Measurements from ENCODE around the gene GPR176.

The GPR176 gene

DNA sequence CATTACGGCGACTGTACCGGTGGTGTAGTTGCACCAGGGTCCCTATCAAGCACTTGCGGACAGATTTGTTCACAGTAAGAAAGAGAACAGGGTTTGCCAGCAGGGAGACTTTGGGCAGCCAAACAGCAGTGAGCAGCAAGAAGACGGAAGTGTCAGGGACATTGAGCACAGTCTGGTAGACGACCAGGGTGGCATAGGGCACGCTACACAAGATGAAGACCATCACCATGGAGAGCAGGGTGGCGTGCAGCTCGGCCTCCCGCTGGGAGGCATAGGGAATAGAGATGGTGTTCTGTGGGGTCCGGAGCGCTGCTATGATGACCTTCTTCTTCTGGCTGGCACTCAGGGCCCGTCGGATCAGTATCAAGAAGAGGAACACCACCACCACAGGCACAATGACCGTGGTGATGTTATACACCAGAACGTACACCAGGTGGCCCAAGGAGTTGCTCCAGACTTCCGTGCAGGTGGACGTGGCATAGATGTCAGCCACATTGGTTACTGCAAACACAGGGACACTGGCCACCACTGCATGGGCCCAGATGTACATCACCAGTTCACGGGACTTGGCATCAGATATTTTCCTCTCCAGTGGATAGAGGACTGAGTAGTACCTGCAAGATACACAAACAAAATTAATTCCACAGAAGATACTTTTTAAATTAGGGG lies 118.3 kb downstream of the GPR176 start:
- no peak overlapping the region for H3K4me3 ChIP-seq (ENCODE audit: low read length)
- no peak overlapping the region for H3K4me2 ChIP-seq (ENCODE audit: low read length)
- no peak overlapping the region for H3K9ac ChIP-seq (ENCODE audit: low read depth, low read length)
- H3K4me1 ChIP-seq (ENCODE audit: control insufficient read depth, insufficient read depth, low read length): no peaks in the 10 kb centered on the region
- H3K9me3 ChIP-seq (replicated peaks; ENCODE audit: low read length): no peaks in the 10 kb centered on the region
- H3K27me3 ChIP-seq (ENCODE audit: control insufficient read depth, insufficient read depth, low read length): no peaks in the 10 kb centered on the region
- peaks cover 55% of the 10 kb centered on the region for H3K36me3 ChIP-seq (ENCODE audit: insufficient read depth, low read length)

DNA sequence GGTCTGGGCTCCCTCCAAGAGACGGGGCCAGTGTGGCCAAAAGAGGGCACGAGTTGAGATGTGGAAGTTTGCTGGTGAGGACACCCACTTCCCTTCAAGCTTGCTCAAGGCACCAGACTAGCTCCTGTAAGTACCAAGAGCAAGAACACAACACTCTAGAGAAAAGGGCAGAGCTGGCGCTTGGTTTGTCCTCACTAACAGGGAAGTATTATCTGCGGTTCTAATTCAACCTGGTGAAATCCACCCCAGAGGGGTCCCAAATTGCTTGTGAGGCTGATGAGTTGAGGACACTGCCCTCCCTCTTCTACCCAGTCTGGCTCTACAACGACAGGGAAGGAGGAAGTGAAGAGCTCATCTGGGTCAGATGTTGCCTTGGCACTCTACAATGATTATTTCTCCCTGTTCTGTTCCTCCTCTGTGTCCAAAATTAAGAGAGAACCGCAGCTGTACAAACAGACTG lies 120.5 kb downstream of the GPR176 start:
- Histone ChIP-seq H3K4me3 (ENCODE audit: low read length) (no peak overlapping the region), H3K9ac (ENCODE audit: low read depth, low read length) (no peak overlapping the region), H3K4me2 (ENCODE audit: low read length) (no peak overlapping the region), H3K36me3 (ENCODE audit: insufficient read depth, low read length) (peaks cover 42% of the 10 kb centered on the region), H3K9me3 (replicated peaks; ENCODE audit: low read length) (no peaks in the 10 kb centered on the region), H3K27me3 (ENCODE audit: control insufficient read depth, insufficient read depth, low read length) (no peaks in the 10 kb centered on the region), H3K4me1 (ENCODE audit: control insufficient read depth, insufficient read depth, low read length) (no peaks in the 10 kb centered on the region)

DNA sequence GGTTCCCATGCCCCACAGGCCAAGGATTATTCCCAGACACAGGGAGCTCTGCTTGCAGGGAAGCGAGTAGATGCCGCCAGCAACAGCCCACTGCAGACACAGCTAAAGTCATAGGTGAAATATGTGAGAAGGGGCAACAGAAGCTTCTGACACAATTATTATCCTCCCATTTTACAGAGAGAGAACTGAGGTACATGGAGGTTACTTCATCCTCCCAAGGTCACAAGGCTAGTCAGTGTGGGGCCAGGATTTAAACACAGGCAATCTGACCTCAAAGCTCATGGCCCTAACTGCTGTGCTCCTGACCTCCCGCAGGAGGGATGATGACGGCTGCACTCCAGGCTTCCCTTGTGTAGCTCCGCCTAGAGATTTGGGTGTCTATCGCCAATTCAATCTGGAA lies 121.7 kb downstream of the GPR176 start:
- peaks cover 39% of the 10 kb centered on the region for H3K36me3 ChIP-seq (ENCODE audit: insufficient read depth, low read length)
- H3K4me1 ChIP-seq (ENCODE audit: control insufficient read depth, insufficient read depth, low read length): peaks cover 3% of the 10 kb centered on the region
- H3K4me3 ChIP-seq (ENCODE audit: low read length): no peak overlapping the region
- H3K27me3 ChIP-seq (ENCODE audit: control insufficient read depth, insufficient read depth, low read length): no peaks in the 10 kb centered on the region
- H3K9me3 ChIP-seq (replicated peaks; ENCODE audit: low read length): no peaks in the 10 kb centered on the region
- no peak overlapping the region for H3K9ac ChIP-seq (ENCODE audit: low read depth, low read length)
- H3K4me2 ChIP-seq (ENCODE audit: low read length): no peak overlapping the region

DNA sequence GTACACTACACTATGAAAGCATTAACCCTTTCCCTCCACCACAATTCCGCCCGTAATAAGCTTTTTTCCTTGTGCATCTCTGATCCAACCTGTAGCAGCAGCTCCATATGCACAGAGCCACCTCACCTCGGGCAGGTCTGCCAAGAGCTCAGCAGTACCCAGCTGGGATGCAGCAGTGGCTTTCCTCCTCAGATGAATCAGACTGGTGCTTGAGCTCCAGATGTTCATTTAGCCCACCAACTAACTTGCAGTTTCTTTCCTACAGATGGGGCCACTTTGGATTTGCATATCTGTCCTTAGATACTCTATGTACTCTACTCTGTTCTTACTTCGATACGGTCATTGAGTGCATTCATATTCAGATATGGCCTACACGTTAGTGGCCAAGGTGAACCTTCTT lies 122.7 kb downstream of the GPR176 start:
- no peak overlapping the region for H3K4me3 ChIP-seq (ENCODE audit: low read length)
- peaks cover 38% of the 10 kb centered on the region for H3K36me3 ChIP-seq (ENCODE audit: insufficient read depth, low read length)
- H3K9ac ChIP-seq (ENCODE audit: low read depth, low read length): no peak overlapping the region
- H3K4me1 ChIP-seq (ENCODE audit: control insufficient read depth, insufficient read depth, low read length): peaks cover 10% of the 10 kb centered on the region
- H3K27me3 ChIP-seq (ENCODE audit: control insufficient read depth, insufficient read depth, low read length): no peaks in the 10 kb centered on the region
- H3K4me2 ChIP-seq (ENCODE audit: low read length): no peak overlapping the region
- H3K9me3 ChIP-seq (replicated peaks; ENCODE audit: low read length): no peaks in the 10 kb centered on the region

DNA sequence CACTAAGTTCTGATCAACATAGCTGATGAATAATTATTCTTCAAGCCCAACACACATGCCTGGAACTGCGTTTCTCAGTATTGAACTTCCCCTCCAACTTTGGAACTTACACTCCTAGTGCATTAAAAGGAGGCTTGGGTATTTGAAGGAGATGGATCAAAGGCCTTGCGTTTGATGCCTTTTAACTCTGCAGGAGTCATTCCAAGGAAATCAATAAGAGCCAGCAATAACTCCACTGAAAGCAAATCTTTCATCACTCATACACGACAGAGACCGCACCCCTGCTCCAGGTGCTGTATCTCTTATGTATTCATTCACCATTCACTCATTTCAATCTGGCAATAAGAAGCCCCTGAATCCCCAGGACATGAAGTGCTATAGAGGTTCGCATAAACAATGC lies 123.5 kb downstream of the GPR176 start:
- Histone ChIP-seq H3K9ac (ENCODE audit: low read depth, low read length) (no peak overlapping the region), H3K27me3 (ENCODE audit: control insufficient read depth, insufficient read depth, low read length) (no peaks in the 10 kb centered on the region), H3K4me1 (ENCODE audit: control insufficient read depth, insufficient read depth, low read length) (peaks cover 16% of the 10 kb centered on the region), H3K4me3 (ENCODE audit: low read length) (no peak overlapping the region), H3K36me3 (ENCODE audit: insufficient read depth, low read length) (peaks cover 33% of the 10 kb centered on the region), H3K4me2 (ENCODE audit: low read length) (no peak overlapping the region), H3K9me3 (replicated peaks; ENCODE audit: low read length) (no peaks in the 10 kb centered on the region)

DNA sequence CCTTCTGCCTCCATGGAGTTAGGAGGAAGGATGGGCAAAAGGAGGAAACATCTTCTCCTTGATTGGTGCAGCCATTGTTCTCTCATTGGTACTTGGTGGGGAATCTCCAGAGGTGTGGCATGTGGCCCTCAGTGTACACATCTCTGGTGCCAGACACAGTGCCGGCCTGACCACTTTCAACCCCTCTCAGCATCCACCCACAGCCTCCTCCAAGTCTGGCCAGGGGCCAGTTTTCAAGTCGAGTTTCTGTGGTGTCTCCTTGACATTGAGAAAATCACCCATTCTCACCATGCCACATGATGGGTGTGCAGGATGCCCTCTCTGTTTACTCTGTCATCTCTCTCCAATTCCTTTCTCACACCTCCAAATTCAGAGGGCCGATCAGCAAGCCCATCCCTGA lies 124.6 kb downstream of the GPR176 start:
- Histone ChIP-seq H3K4me3 (ENCODE audit: low read length) (no peak overlapping the region), H3K36me3 (ENCODE audit: insufficient read depth, low read length) (peaks cover 22% of the 10 kb centered on the region), H3K9me3 (replicated peaks; ENCODE audit: low read length) (no peaks in the 10 kb centered on the region), H3K27me3 (ENCODE audit: control insufficient read depth, insufficient read depth, low read length) (no peaks in the 10 kb centered on the region), H3K9ac (ENCODE audit: low read depth, low read length) (no peak overlapping the region), H3K4me1 (ENCODE audit: control insufficient read depth, insufficient read depth, low read length) (peaks cover 16% of the 10 kb centered on the region), H3K4me2 (ENCODE audit: low read length) (no peak overlapping the region)

DNA sequence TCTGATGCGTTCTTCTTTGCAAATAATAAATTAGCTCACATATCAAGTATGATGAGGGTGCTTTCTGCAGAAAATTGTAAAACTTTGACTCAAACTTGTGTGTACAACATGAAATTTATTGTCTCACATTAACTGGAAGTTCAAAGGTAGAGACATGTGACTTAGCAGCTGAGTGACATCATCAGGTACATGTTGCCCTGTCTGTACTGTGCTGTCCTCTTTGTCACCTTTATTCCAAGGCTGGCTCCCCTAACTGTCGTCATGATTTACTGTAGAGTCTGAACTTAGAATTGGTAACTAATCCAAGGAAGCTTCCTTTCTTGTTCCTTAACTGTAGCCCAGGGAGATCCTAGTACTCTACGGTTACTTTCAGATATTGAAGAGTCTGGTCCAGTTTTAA lies 125.1 kb downstream of the GPR176 start:
- no peak overlapping the region for H3K9ac ChIP-seq (ENCODE audit: low read depth, low read length)

DNA sequence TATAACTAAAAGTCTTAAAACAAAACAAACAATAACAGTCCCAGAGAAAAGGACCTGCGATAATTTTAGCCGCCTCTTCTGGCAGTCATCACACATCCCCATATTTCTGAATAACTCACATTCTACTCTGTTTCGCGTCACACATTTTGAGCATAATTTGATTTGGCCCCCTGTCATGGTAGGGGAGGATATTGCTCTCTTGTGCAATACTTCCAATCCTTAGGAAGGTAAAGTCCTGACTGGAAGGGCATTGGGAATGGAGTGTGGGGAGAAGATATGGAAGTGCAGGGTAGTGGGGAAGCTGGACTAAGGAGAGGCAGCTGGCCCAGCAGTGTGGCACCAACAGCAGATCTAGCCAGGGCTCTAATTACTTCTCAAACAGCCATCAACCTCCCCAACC lies 126.1 kb downstream of the GPR176 start:
- H3K4me2 ChIP-seq (ENCODE audit: low read length): no peak overlapping the region
- no peaks in the 10 kb centered on the region for H3K27me3 ChIP-seq (ENCODE audit: control insufficient read depth, insufficient read depth, low read length)
- H3K36me3 ChIP-seq (ENCODE audit: insufficient read depth, low read length): peaks cover 14% of the 10 kb centered on the region
- H3K9me3 ChIP-seq (replicated peaks; ENCODE audit: low read length): no peaks in the 10 kb centered on the region
- no peak overlapping the region for H3K4me3 ChIP-seq (ENCODE audit: low read length)
- no peak overlapping the region for H3K9ac ChIP-seq (ENCODE audit: low read depth, low read length)
- H3K4me1 ChIP-seq (ENCODE audit: control insufficient read depth, insufficient read depth, low read length): peaks cover 24% of the 10 kb centered on the region

More for the DNA sequence above, 125.1 kb downstream of the GPR176 start:
- no peak overlapping the region for H3K4me3 ChIP-seq (ENCODE audit: low read length)
- peaks cover 19% of the 10 kb centered on the region for H3K36me3 ChIP-seq (ENCODE audit: insufficient read depth, low read length)
- H3K27me3 ChIP-seq (ENCODE audit: control insufficient read depth, insufficient read depth, low read length): no peaks in the 10 kb centered on the region
- H3K4me1 ChIP-seq (ENCODE audit: control insufficient read depth, insufficient read depth, low read length): peaks cover 16% of the 10 kb centered on the region
- no peak overlapping the region for H3K4me2 ChIP-seq (ENCODE audit: low read length)
- H3K9me3 ChIP-seq (replicated peaks; ENCODE audit: low read length): no peaks in the 10 kb centered on the region

DNA sequence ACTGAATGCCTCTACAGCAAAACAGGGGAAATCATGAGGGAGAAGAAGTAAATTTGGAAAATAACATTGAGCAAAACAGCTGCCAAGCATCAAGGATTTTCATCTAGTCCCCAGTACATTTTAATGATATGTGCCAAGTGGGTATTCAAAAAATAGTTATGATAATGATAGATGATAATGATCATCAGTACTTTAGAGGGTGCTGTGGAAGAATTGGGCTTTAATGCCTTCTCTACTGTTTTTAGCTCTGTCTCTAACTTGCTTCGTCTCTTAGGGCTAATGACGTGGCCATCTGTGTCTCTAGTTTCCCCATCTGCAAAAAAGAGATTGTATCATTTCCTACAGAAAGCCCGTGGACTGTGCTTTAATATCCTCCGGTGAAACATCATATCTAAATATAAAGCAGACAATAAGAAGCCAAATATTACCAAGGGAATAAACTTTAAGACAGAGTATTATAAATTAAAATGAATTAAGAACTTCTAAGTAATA lies 127.2 kb downstream of the GPR176 start:
- Histone ChIP-seq H3K9me3 (replicated peaks; ENCODE audit: low read length) (no peaks in the 10 kb centered on the region), H3K9ac (ENCODE audit: low read depth, low read length) (no peak overlapping the region), H3K4me1 (ENCODE audit: control insufficient read depth, insufficient read depth, low read length) (peaks cover 34% of the 10 kb centered on the region), H3K36me3 (ENCODE audit: insufficient read depth, low read length) (peaks cover 5% of the 10 kb centered on the region), H3K4me3 (ENCODE audit: low read length) (no peak overlapping the region), H3K4me2 (ENCODE audit: low read length) (peak overlapping the region; percentile 31), H3K27me3 (ENCODE audit: control insufficient read depth, insufficient read depth, low read length) (no peaks in the 10 kb centered on the region)

DNA sequence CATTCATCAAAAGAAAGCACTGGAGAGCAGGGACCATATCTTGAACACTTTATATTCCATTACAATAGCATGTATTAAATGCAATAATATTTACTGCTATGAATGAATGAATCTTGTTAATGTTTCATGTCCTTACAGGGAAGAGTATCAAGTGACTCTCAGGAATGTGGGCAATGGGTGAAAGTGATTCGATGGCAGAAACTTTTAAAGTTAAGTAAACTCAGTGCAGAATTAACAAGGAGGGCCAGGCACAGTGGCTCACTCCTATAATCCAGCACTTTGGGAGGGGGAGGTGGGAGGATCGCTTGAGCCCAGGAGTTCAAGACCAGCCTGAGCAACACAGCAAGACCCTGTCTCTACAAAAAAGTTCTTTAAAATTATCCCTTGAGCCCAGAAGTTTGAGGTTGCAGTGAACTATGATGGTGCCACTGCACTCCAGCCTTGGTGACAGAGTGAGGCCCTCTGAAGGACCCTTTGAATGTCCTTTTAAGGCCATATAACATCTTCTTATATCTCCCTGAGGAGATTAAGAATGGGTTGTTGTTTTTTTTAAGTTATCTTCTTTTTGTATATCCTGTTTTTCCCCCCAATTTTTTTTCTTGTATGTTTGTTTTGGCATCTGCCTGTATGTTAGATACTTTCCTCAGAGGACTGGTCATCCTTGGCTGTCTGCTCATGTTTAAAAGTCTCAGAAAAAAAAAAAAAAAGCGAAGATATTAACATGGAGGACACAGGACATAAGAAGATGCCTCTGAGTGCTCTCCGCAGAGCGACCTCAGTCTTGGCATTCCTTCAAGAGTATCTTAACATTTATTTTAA lies 127.8 kb downstream of the GPR176 start:
- Histone ChIP-seq H3K36me3 (ENCODE audit: insufficient read depth, low read length) (peaks cover under 1% of the 10 kb centered on the region), H3K4me1 (ENCODE audit: control insufficient read depth, insufficient read depth, low read length) (peaks cover 41% of the 10 kb centered on the region), H3K4me2 (ENCODE audit: low read length) (peak overlapping the region; percentile 31), H3K9me3 (replicated peaks; ENCODE audit: low read length) (no peaks in the 10 kb centered on the region), H3K27me3 (ENCODE audit: control insufficient read depth, insufficient read depth, low read length) (no peaks in the 10 kb centered on the region), H3K4me3 (ENCODE audit: low read length) (no peak overlapping the region), H3K9ac (ENCODE audit: low read depth, low read length) (no peak overlapping the region)

DNA sequence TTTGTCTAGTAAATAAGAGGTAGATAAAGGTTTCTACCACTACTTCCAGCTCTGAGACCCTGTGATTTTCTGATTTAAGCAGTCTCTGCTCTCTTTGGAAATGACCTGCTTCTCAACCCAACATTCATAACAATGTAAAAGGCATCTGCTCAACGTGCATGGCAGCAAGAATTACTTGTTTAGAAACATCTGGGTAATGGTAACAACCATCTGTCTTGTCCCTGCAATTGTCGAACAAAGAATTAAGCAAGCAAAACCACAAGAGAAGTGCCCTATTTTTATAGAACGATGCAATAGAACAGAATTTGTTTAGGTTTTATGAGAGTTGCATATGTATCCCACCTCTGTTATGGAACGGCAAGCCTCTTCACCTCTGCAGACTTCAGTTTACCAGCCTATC lies 130.3 kb downstream of the GPR176 start:
- Histone ChIP-seq H3K27me3 (ENCODE audit: control insufficient read depth, insufficient read depth, low read length) (no peaks in the 10 kb centered on the region), H3K4me3 (ENCODE audit: low read length) (no peak overlapping the region), H3K36me3 (ENCODE audit: insufficient read depth, low read length) (no peaks in the 10 kb centered on the region), H3K9ac (ENCODE audit: low read depth, low read length) (no peak overlapping the region), H3K9me3 (replicated peaks; ENCODE audit: low read length) (no peaks in the 10 kb centered on the region), H3K4me2 (ENCODE audit: low read length) (peak overlapping the region; percentile 9), H3K4me1 (ENCODE audit: control insufficient read depth, insufficient read depth, low read length) (peaks cover 51% of the 10 kb centered on the region)
